ENCODE data around the gene CELA1. TPM values are rescaled to one million over a fixed set of nuclear protein-coding genes. Genes with fewer than 3 reads are reported as not detected.

Gene CELA1
- total RNA-seq, 1 experiment from 2014 or later: not detected

GRCh38 chr12:51335931-51336330 lies 10.5 kb downstream of the CELA1 start (continued):
- TF ChIP-seq ZMAT4 (CRISPR knock-in tag; IDR thresholded peaks at IDR 0.05) (no peak), SMAD4 (CRISPR knock-in tag; IDR thresholded peaks at IDR 0.05) (no peak), E2F5 (CRISPR knock-in tag; IDR thresholded peaks at IDR 0.05) (no peak), SP1 (CRISPR knock-in tag; conservative IDR thresholded peaks at IDR 0.05) (no peak)
- TF ChIP-seq, protein P1, sequence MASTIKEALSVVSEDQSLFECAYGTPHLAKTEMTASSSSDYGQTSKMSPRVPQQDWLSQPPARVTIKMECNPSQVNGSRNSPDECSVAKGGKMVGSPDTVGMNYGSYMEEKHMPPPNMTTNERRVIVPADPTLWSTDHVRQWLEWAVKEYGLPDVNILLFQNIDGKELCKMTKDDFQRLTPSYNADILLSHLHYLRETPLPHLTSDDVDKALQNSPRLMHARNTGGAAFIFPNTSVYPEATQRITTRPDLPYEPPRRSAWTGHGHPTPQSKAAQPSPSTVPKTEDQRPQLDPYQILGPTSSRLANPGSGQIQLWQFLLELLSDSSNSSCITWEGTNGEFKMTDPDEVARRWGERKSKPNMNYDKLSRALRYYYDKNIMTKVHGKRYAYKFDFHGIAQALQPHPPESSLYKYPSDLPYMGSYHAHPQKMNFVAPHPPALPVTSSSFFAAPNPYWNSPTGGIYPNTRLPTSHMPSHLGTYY (CRISPR knock-in tag; IDR thresholded peaks at IDR 0.05): no peak

DNA sequence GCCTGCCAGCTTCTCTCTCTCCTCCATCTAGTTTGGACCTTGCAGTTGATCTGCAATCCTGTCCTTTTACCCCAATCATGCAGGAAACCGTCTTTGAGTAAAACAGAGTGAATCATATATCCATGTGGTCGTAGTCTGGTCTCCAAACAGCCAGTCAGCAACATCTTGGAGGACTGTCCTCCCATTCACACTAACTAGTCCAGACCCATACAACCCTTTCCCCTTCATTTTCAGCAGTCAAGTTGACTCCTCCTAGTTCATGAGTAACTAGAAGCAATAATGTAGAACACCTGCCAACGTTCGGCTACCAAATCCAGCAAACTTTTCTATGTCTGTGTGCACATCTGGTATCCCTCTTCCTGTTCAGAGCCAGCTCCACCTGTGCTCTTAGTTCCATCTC lies 11.7 kb downstream of the CELA1 start:
- Mint-ChIP-seq H3K36me3 (no peaks in the 10 kb centered on the region), H3K9me3 (no peaks in the 10 kb centered on the region), H3K27ac (no peak overlapping the region), H3K27me3 (ENCODE audit: low read depth) (no peaks in the 10 kb centered on the region; the same call in 1 of the 2 replicates), H3K4me1 (no peaks in the 10 kb centered on the region), H3K4me3 (no peak overlapping the region)
- ChIA-PET CTCF (interaction anchor here (1.4 to 2.3 kb wide), 3 partner anchors 9 to 65 kb away, joined by 3 to 8 read pairs (median 3); no protein-coding TSS in a partner anchor), POLR2A (interaction anchor here (1.1 to 1.6 kb wide), 3 partner anchors 64 to 84 kb away, joined by 4 to 6 read pairs (median 4); partner anchors contain the start of gene SMAGP)
- DNase-seq (ENCODE audit: low spot score) (no peak), ATAC-seq (no peak)
- TF ChIP-seq ZNF232 (CRISPR knock-in tag; IDR thresholded peaks at IDR 0.05): no peak
- no peak for TF ChIP-seq RELA (CRISPR knock-in tag; IDR thresholded peaks at IDR 0.05; ENCODE audit: borderline replicate concordance)
- no peak for TF ChIP-seq OVOL2 (CRISPR knock-in tag; IDR thresholded peaks at IDR 0.05; ENCODE audit: borderline replicate concordance)
- no peak for TF ChIP-seq ZNF317 (CRISPR knock-in tag; IDR thresholded peaks at IDR 0.05; ENCODE audit: borderline replicate concordance, low read depth)
- no peak for TF ChIP-seq FOXP1 (CRISPR knock-in tag; IDR thresholded peaks at IDR 0.05; ENCODE audit: borderline replicate concordance)
- TF ChIP-seq EMX1 (CRISPR knock-in tag; IDR thresholded peaks at IDR 0.05): no peak
- TF ChIP-seq NR2C2 (CRISPR knock-in tag; IDR thresholded peaks at IDR 0.05): no peak
- TF ChIP-seq, protein P2, sequence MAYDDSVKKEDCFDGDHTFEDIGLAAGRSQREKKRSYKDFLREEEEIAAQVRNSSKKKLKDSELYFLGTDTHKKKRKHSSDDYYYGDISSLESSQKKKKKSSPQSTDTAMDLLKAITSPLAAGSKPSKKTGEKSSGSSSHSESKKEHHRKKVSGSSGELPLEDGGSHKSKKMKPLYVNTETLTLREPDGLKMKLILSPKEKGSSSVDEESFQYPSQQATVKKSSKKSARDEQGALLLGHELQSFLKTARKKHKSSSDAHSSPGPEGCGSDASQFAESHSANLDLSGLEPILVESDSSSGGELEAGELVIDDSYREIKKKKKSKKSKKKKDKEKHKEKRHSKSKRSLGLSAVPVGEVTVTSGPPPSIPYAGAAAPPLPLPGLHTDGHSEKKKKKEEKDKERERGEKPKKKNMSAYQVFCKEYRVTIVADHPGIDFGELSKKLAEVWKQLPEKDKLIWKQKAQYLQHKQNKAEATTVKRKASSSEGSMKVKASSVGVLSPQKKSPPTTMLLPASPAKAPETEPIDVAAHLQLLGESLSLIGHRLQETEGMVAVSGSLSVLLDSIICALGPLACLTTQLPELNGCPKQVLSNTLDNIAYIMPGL (CRISPR knock-in tag; IDR thresholded peaks at IDR 0.05): no peak
- TF ChIP-seq, protein P1 (CRISPR knock-in tag; IDR thresholded peaks at IDR 0.05): no peak
- TF ChIP-seq TEAD4 (CRISPR knock-in tag; IDR thresholded peaks at IDR 0.05): no peak
- TF ChIP-seq SP1 (CRISPR knock-in tag; conservative IDR thresholded peaks at IDR 0.05): no peak
- no peak for TF ChIP-seq ZNF512 (CRISPR knock-in tag; IDR thresholded peaks at IDR 0.05; ENCODE audit: borderline replicate concordance)
- no peak for TF ChIP-seq ZNF121 (CRISPR knock-in tag; IDR thresholded peaks at IDR 0.05)

DNA sequence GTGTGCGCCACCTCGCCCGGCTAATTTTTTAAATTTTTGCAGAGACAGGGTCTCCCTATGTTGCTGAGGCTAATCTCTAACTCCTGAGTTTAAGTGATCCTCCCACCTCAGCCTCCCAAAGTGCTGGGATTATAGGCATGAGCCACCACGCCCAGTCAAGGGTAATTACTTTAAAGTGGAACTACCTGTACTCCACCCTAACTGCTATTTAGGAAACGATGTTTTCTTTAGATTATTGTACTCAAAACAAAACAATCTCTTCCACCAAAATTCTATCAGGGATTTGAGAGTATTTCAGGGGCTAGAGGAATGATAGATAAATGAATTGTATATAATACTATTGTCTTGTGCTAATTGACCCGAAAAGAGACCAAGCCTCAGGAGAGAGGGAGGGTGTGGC lies 12.9 kb downstream of the CELA1 start:
- ChIA-PET POLR2A (interaction anchor here (0.6 to 1.1 kb wide), 2 partner anchors 46 to 63 kb away, joined by 4 to 5 read pairs; partner anchors contain the start of gene SMAGP), CTCF (interaction anchor here (1.2 to 2.2 kb wide), 2 partner anchors 8 to 13 kb away, joined by 3 to 14 read pairs; no protein-coding TSS in a partner anchor)
- Mint-ChIP-seq H3K27me3 (ENCODE audit: low read depth) (no peaks in the 10 kb centered on the region; the same call in 1 of the 2 replicates), H3K4me1 (no peaks in the 10 kb centered on the region), H3K4me3 (no peak overlapping the region), H3K27ac (no peak overlapping the region), H3K36me3 (no peaks in the 10 kb centered on the region), H3K9me3 (no peaks in the 10 kb centered on the region)
- DNase-seq (ENCODE audit: low spot score) (no peak), ATAC-seq (no peak)
- TF ChIP-seq NFATC4 (CRISPR knock-in tag; IDR thresholded peaks at IDR 0.05) (no peak), ZBTB43 (CRISPR knock-in tag; IDR thresholded peaks at IDR 0.05) (no peak), SMAD4 (CRISPR knock-in tag; IDR thresholded peaks at IDR 0.05) (no peak), NR1H2 (CRISPR knock-in tag; IDR thresholded peaks at IDR 0.05) (no peak), FOXK1 (CRISPR knock-in tag; IDR thresholded peaks at IDR 0.05) (no peak), ATF3 (CRISPR knock-in tag; conservative IDR thresholded peaks at IDR 0.05) (no peak), SP1 (CRISPR knock-in tag; conservative IDR thresholded peaks at IDR 0.05) (no peak)
- TF ChIP-seq, protein P3, sequence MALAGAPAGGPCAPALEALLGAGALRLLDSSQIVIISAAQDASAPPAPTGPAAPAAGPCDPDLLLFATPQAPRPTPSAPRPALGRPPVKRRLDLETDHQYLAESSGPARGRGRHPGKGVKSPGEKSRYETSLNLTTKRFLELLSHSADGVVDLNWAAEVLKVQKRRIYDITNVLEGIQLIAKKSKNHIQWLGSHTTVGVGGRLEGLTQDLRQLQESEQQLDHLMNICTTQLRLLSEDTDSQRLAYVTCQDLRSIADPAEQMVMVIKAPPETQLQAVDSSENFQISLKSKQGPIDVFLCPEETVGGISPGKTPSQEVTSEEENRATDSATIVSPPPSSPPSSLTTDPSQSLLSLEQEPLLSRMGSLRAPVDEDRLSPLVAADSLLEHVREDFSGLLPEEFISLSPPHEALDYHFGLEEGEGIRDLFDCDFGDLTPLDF (CRISPR knock-in tag; IDR thresholded peaks at IDR 0.05): no peak
